Neural crest cell (in vitro differentiated cells): ENCODE results near the gene C20orf173. TPM values are rescaled to one million over a fixed set of nuclear protein-coding genes. Genes with fewer than 3 reads are reported as not detected.

Source experiments
- DNase-seq: peaks from one replicate; pipeline ENCODE4 v3.0.0; 2021; ENCODE audit warnings: low read depth, mixed read lengths, low spot score
- H3K27ac Mint-ChIP-seq: one replicate; pipeline ENCODE4 v1.8.0; 2021; ENCODE audit warnings: mild to moderate bottlenecking, mixed read lengths; ENCODE audit not compliant: unreplicated experiment
- H3K27me3 Mint-ChIP-seq: 2 replicates; pipeline ENCODE4 v1.8.0; 2021; ENCODE audit warnings: low read depth, mild to moderate bottlenecking, mixed read lengths
- H3K36me3 Mint-ChIP-seq: 2 replicates; pipeline ENCODE4 v1.8.0; 2021; ENCODE audit warnings: low read depth, mild to moderate bottlenecking, mixed read lengths
- H3K4me1 Mint-ChIP-seq: 2 replicates; pipeline ENCODE4 v1.8.0; 2021; ENCODE audit warnings: mixed read lengths
- H3K4me3 Mint-ChIP-seq: one replicate; pipeline ENCODE4 v1.8.0; 2021; ENCODE audit warnings: mild to moderate bottlenecking, mixed read lengths
- H3K9me3 Mint-ChIP-seq: 2 replicates; pipeline ENCODE4 v1.8.0; 2021; ENCODE audit warnings: mixed read lengths
- long read RNA-seq: library from polyadenylated mRNA; unstranded; transcript quantifications from one replicate; pipeline ENCODE4 v2.0.0, GENCODE V29; 2020
- total RNA-seq: library from RNA; stranded (reverse); gene quantifications from 2 replicates; pipeline ENCODE4 v1.2.1, GENCODE V29; 2021
- TF ChIP-seq, protein P1 (sequence below): fragments of 200-600 bp; sonication (generic); conservative IDR thresholded peaks from 2 replicates; pipeline ENCODE4 v1.5.0; 2021; ENCODE audit warnings: antibody characterized with exemption, mild to moderate bottlenecking

Gene C20orf173, protein sequence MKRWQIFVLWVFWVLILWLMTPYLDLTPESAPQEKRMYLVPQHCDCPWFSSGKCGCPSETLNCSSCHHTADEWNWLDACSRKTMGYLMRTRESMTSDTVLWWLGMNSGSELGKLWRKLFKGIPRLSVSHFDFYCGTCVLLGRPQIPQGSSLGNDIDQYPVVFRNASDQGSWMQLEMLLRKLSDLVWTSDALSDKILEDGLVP
- not detected in 2 replicates for total RNA-seq
- long read RNA-seq, result 0 reads

DNA sequence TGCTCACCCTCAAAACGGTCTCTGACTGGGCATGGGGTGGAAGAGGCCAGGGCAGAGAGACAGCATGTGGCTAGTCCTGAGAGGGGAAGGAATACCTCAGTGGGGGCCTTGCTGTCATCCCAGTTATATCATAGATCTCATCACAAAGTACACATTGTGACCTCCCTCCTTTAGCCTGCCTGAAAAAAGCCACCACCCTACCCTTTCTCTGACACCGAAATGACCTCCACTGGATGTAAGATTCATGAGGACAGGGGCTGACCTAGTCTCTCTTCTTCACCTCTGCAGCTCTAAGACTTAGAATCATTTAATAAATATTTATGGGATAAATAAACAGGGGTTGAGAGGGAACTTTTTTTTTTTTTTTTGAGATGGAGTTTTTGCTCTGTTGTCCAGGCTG, at the start of gene C20orf173:
TSS of gene C20orf173 (minus strand) at position 101 of the 400 bp plus-strand sequence. CDS start 279 bp downstream, outside the sequence.
- Mint-ChIP-seq H3K4me3 (no peak within 1 kb of the TSS), H3K9me3 (no peaks in the 10 kb centered on the region), H3K36me3 (no peaks in the 10 kb centered on the region), H3K27ac (no peak within 1 kb of the TSS), H3K4me1 (peaks cover 3% of the 10 kb centered on the region), H3K27me3 (no peaks in the 10 kb centered on the region)
- TF ChIP-seq, protein P1, sequence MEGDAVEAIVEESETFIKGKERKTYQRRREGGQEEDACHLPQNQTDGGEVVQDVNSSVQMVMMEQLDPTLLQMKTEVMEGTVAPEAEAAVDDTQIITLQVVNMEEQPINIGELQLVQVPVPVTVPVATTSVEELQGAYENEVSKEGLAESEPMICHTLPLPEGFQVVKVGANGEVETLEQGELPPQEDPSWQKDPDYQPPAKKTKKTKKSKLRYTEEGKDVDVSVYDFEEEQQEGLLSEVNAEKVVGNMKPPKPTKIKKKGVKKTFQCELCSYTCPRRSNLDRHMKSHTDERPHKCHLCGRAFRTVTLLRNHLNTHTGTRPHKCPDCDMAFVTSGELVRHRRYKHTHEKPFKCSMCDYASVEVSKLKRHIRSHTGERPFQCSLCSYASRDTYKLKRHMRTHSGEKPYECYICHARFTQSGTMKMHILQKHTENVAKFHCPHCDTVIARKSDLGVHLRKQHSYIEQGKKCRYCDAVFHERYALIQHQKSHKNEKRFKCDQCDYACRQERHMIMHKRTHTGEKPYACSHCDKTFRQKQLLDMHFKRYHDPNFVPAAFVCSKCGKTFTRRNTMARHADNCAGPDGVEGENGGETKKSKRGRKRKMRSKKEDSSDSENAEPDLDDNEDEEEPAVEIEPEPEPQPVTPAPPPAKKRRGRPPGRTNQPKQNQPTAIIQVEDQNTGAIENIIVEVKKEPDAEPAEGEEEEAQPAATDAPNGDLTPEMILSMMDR, result no peak
- DNase-seq, result no peak

DNA sequence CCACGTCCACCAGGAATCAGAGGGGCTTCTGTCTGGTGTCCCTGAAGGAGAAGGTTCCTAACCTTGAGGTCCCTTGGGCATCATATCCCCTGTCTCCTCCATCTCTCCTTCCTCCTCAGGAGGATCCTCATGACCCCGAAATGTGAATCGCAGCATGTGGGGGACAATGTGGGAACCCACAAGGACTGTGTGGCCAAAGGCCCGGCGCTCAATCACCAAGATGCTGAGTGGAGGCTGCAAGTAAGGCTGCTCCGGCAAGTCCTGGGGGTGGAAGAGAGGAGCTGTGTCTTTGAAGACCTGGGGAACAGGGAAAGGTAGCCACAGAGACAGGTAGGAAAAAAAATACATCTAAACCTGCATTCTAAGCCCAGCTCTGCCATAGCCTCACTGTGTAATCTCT, 49.7 kb upstream of the C20orf173 start:
- Mint-ChIP-seq H3K27me3 (no peaks in the 10 kb centered on the region), H3K4me1 (no peaks in the 10 kb centered on the region), H3K9me3 (no peaks in the 10 kb centered on the region), H3K27ac (no peak overlapping the region), H3K4me3 (no peak overlapping the region), H3K36me3 (no peaks in the 10 kb centered on the region)
- TF ChIP-seq, protein P1, result no peak
- no peak for DNase-seq

DNA sequence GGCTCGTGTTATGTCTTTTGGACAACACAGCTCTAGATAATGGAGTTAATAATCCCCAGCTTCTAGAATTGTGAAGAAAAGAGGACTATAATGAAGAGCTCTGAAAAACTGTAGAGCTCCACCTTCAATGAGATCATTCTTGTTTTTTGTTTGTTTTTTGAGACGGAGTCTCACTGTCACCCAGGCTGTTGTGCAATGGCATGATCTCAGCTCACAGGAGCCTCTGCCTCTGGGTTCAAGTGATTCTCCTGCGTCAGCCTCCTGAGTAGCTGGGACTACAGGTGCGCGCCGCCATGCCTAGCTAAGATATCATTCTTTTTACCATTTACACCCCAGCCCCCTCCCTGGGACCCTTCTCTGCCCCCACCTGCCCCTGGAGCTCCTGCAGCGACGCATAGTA, 49.0 kb upstream of the C20orf173 start:
- H3K9me3 Mint-ChIP-seq, result no peaks in the 10 kb centered on the region

DNA sequence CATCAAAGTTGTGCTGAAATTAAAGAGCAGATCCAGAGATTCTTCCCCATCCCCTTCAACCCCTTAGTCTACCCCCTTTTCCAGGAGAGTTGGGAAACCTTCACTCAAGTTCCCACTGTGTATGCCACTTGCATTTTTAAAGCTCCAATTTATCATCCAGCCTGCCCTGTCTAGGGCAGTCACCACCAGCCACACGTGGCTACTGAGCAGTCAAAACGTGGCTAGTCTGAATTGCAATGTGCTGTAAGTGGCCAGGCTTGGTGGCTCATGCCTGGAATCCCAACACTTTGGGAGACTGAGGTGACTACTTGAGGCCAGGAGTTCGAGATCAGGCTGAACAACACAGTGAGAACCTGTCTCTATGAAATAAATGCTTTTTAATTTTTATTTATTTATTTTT, 47.4 kb upstream of the C20orf173 start:
- Mint-ChIP-seq H3K4me1 (no peaks in the 10 kb centered on the region), H3K27me3 (no peaks in the 10 kb centered on the region), H3K27ac (no peak overlapping the region), H3K36me3 (no peaks in the 10 kb centered on the region), H3K9me3 (no peaks in the 10 kb centered on the region), H3K4me3 (no peak overlapping the region)
- TF ChIP-seq, protein P1, result no peak
- no peak for DNase-seq

More for the DNA sequence above, 49.0 kb upstream of the C20orf173 start:
- no peaks in the 10 kb centered on the region for H3K27me3 Mint-ChIP-seq
- H3K4me3 Mint-ChIP-seq, result no peak overlapping the region
- H3K36me3 Mint-ChIP-seq, result no peaks in the 10 kb centered on the region
- H3K4me1 Mint-ChIP-seq, result no peaks in the 10 kb centered on the region
- no peak for DNase-seq
- TF ChIP-seq, protein P1, result no peak
- no peak overlapping the region for H3K27ac Mint-ChIP-seq

DNA sequence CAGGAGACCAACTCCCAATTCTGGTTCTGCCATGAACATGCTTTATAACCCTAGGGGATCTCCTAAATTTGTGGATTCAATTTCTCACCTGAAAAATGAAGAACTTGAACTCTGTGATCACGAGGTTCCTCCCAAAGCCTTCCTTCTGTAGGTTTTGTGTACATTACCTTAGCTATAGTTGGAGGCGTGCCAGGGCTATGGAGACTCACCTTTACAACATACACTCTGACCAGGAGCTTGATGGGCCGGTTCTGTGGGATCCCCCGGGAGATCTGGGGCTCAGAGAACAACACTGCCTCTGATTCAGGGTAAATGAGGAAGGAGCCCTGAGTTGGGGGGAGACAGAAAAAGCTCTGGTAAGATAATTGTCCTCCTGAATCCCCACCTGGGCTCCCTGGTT, 46.5 kb upstream of the C20orf173 start:
- TF ChIP-seq, protein P1, result no peak
- H3K9me3 Mint-ChIP-seq, result no peaks in the 10 kb centered on the region
- no peaks in the 10 kb centered on the region for H3K36me3 Mint-ChIP-seq
- H3K4me1 Mint-ChIP-seq, result no peaks in the 10 kb centered on the region
- no peaks in the 10 kb centered on the region for H3K27me3 Mint-ChIP-seq
- DNase-seq, result no peak
- H3K4me3 Mint-ChIP-seq, result no peak overlapping the region
- H3K27ac Mint-ChIP-seq, result no peak overlapping the region
